Endothelial cell of umbilical vein (primary cell): ENCODE measurements around the gene ADSS1. TPM values are rescaled to one million over a fixed set of nuclear protein-coding genes. Genes with fewer than 3 reads are reported as not detected.

ENCODE experiments used
- BruUV-seq: library from RNA; stranded (reverse); fragments of 400-500 nt; replicated peaks from 2 replicates; lab custom pipeline; 2021; lab: Mats Ljungman, UMichigan
- CTCF ChIA-PET: fragments of 300-600, 350-600 bp; sonication (Branson Sonifier 250); formaldehyde crosslinking; loops from one replicate; lab custom pipeline; 2021; ENCODE audit warnings: antibody characterized with exemption, inconsistent platforms; lab: Charles Lee
- POLR2A ChIA-PET: fragments of 300-600, 350-600 bp; sonication (Branson Sonifier 250); formaldehyde crosslinking; loops from one replicate; lab custom pipeline; 2021; ENCODE audit warnings: antibody characterized with exemption, inconsistent platforms; lab: Charles Lee
- DNase-seq: peaks from one replicate; pipeline ENCODE4 v3.0.0-alpha.2; 2011; ENCODE audit warnings: low read depth, low spot score
- FAIRE-seq: peaks from 2 replicates; lab custom pipeline; 2011; peaks lifted over from hg19 to GRCh38; lab: Jason Lieb, UNC
- H2AFZ ChIP-seq: 2 replicates; pipeline ENCODE4 v1.6.0; 2012; ENCODE audit warnings: low read depth, low read length, control low read depth, inconsistent platforms
- H3K27ac ChIP-seq: 2 replicates; pipeline ENCODE4 v1.5.1; 2011; ENCODE audit warnings: low read depth, mild to moderate bottlenecking, control low read depth, low read length, moderate library complexity; ENCODE audit not compliant: insufficient read depth
- H3K27me3 ChIP-seq, 2 experiments: 2 replicates each; pipeline versions ENCODE4 v1.6.0 to v1.6.1; 2011; ENCODE audit warnings: low read length in 2 of 2, mixed read lengths in 1 of 2; ENCODE audit not compliant: control insufficient read depth in 2 of 2, insufficient read depth in 2 of 2
- H3K36me3 ChIP-seq, 2 experiments: 2 replicates in 1 of 2; 3 replicates in 1 of 2; pipeline ENCODE4 v1.5.1; 2011; ENCODE audit warnings: low read length in 2 of 2, mild to moderate bottlenecking in 1 of 2, moderate library complexity in 1 of 2; ENCODE audit not compliant: control insufficient read depth in 2 of 2, insufficient read depth in 2 of 2; ENCODE audit errors: extremely low read depth in 1 of 2
- H3K4me1 ChIP-seq: 3 replicates; pipeline ENCODE4 v1.5.1; 2011; ENCODE audit warnings: mild to moderate bottlenecking, low read length; ENCODE audit not compliant: control insufficient read depth, insufficient read depth; ENCODE audit errors: extremely low read depth
- H3K4me2 ChIP-seq: 2 replicates; pipeline ENCODE4 v1.6.1; 2011; ENCODE audit warnings: low read length, control low read depth, mixed read lengths; ENCODE audit not compliant: insufficient read depth
- H3K4me3 ChIP-seq, 3 experiments: fragments of 200-600 bp in 1 of 3; sonication (generic), shearing (Covaris generic) in 1 of 3; replicated peaks in 1 of 3; 2 replicates each; pipeline ENCODE4 v1.5.1; 2011 to 2016; ENCODE audit warnings: control low read depth in 3 of 3, low read length in 3 of 3, mild to moderate bottlenecking in 2 of 3, inconsistent platforms in 1 of 3, low read depth in 1 of 3, moderate library complexity in 1 of 3; ENCODE audit not compliant: insufficient read depth in 1 of 3
- H3K79me2 ChIP-seq: 2 replicates; pipeline ENCODE4 v1.6.0; 2012; ENCODE audit warnings: low read length, inconsistent platforms; ENCODE audit not compliant: control insufficient read depth, insufficient read depth
- H3K9ac ChIP-seq: replicated peaks from 2 replicates; pipeline ENCODE3; 2011; ENCODE audit warnings: low read length, control low read depth; ENCODE audit not compliant: insufficient read depth; ENCODE audit errors: extremely low read depth
- H3K9me1 ChIP-seq: replicated peaks from 3 replicates; pipeline ENCODE4 v1.6.0; 2011; ENCODE audit warnings: mild to moderate bottlenecking, low read length; ENCODE audit not compliant: control insufficient read depth, insufficient read depth; ENCODE audit errors: extremely low read depth
- H3K9me3 ChIP-seq: replicated peaks from 2 replicates; pipeline ENCODE4 v1.5.1; 2012; ENCODE audit warnings: low read length, inconsistent platforms; ENCODE audit not compliant: control insufficient read depth, insufficient read depth
- H4K20me1 ChIP-seq: replicated peaks from 2 replicates; pipeline ENCODE3; 2011; ENCODE audit warnings: mild to moderate bottlenecking, low read length; ENCODE audit not compliant: control insufficient read depth, insufficient read depth; ENCODE audit errors: extremely low read depth
- EZH2 ChIP-seq: IDR thresholded peaks from 2 replicates; pipeline ENCODE4 v1.6.1; 2012; ENCODE audit warnings: borderline replicate concordance, low read depth, mild to moderate bottlenecking, moderate library complexity, low read length, inconsistent platforms; ENCODE audit not compliant: severe bottlenecking
- FOS ChIP-seq: IDR thresholded peaks from 2 replicates; pipeline ENCODE4 v1.6.1; 2011; ENCODE audit warnings: mild to moderate bottlenecking, low read length, moderate library complexity, borderline replicate concordance; ENCODE audit not compliant: insufficient read depth
- GATA2 ChIP-seq: IDR thresholded peaks from 2 replicates; pipeline ENCODE4 v1.7.0; 2011; ENCODE audit warnings: low read depth, mild to moderate bottlenecking, moderate library complexity, mixed read lengths, low read length; ENCODE audit not compliant: insufficient read length, insufficient read depth
- JUN ChIP-seq: IDR thresholded peaks from 2 replicates; pipeline ENCODE4 v1.6.1; 2011; ENCODE audit warnings: borderline replicate concordance, low read depth; ENCODE audit not compliant: insufficient read length, insufficient read depth
- MAX ChIP-seq: IDR thresholded peaks from 2 replicates; pipeline ENCODE4 v1.6.1; 2011; ENCODE audit not compliant: insufficient read depth, insufficient read length
- MYC ChIP-seq: IDR thresholded peaks from one replicate; pipeline ENCODE4 v1.6.1; 2011; ENCODE audit warnings: mild to moderate bottlenecking, low read depth, low read length
- POLR2A ChIP-seq: IDR thresholded peaks from 2 replicates; pipeline ENCODE4 v1.6.1; 2012; ENCODE audit warnings: low read depth, mild to moderate bottlenecking, control low read depth, low read length
- POLR2AphosphoS5 ChIP-seq: IDR thresholded peaks from 2 replicates; pipeline ENCODE4 v1.6.1; 2012; ENCODE audit warnings: low read depth, mild to moderate bottlenecking, control low read depth, low read length, moderate library complexity; ENCODE audit not compliant: insufficient read depth
- dilution Hi-C: fragments of 300-500 bp; cut with MboI; formaldehyde crosslinking; loops from one replicate; pipeline ENCODE4 v1.15.0; 2019; ENCODE audit warnings: low sequenced_read_pairs; ENCODE audit not compliant: extremely low pct_ligation_motif_present
- intact Hi-C: fragments of 100-400 bp; cut with micrococcal nuclease; formaldehyde crosslinking; loops from one replicate; pipeline ENCODE4 v1.10.0; 2022
- polyA plus RNA-seq, 4 experiments: library from polyadenylated mRNA; depleted of rRNA in 3 of 4; stranded (reverse) in 3 of 4; unstranded in 1 of 4; fragments of >200 nt; gene quantifications; 2 replicates each; pipeline versions ENCODE4 v1.2.1 to v1.2.3, GENCODE V29; 2011 to 2012; ENCODE audit warnings: missing spikeins in 1 of 4
- total RNA-seq: library from RNA; stranded (reverse); gene quantifications from 2 replicates; pipeline ENCODE4 v1.2.3, GENCODE V29; 2021
- TF ChIP-seq, protein P1 (sequence below), 2 donors: IDR thresholded peaks; 1 replicate in 1 of 2; 2 replicates in 1 of 2; pipeline ENCODE4 v1.5.1; 2011; ENCODE audit warnings: low read length in 2 of 2, mild to moderate bottlenecking in 2 of 2, moderate library complexity in 2 of 2, control low read depth in 1 of 2, inconsistent platforms in 1 of 2, low read depth in 1 of 2; ENCODE audit not compliant: insufficient read depth in 1 of 2; ENCODE audit errors: extremely low read depth in 1 of 2

ADSS1 gene
- total and polyA plus RNA-seq, 2 donors (not counting 3 experiments of a cell fraction or from before 2014, with no cell fraction given), result 1.9 TPM

DNA sequence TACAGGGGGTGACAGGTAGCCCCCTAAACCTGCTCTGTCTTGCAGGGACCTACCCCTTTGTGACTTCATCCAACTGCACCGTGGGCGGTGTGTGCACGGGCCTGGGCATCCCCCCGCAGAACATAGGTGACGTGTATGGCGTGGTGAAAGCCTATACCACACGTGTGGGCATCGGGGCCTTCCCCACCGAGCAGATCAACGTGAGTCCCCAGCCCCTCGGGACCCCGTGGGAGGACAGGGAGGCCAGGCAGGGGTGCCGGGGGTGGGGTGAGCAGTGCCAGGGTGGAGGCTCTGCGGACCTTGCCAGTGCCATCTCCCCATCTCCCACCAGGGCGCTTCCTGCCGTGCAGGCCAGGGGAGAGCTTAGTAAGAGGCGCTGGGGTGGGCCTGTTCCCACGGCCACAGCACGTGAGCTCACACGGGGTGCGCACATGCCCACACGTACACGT, 17.8 kb downstream of the ADSS1 start:
- Histone ChIP-seq H3K9me3 (no peaks in the 10 kb centered on the region), H3K4me3 (no peak overlapping the region), H3K79me2 (no peaks in the 10 kb centered on the region), H3K4me1 (peaks cover 2% of the 10 kb centered on the region), H3K27ac (no peak overlapping the region), H3K9me1 (no peaks in the 10 kb centered on the region), H3K36me3 (no peaks in the 10 kb centered on the region), H4K20me1 (no peaks in the 10 kb centered on the region), H3K4me2 (no peak overlapping the region), H3K27me3 (no peaks in the 10 kb centered on the region), H3K9ac (no peak overlapping the region), H2AFZ (no peak overlapping the region)
- POLR2A ChIA-PET, result no interaction called here
- no TSS peak for BruUV-seq
- dilution Hi-C loops, result no loop called here
- no peak for DNase-seq
- TF ChIP-seq POLR2A, result no peak
- TF ChIP-seq MAX, result no peak
- no peak for TF ChIP-seq JUN
- no peak for TF ChIP-seq GATA2
- TF ChIP-seq POLR2AphosphoS5, result no peak
- TF ChIP-seq FOS, result no peak
- no peak for TF ChIP-seq EZH2
- TF ChIP-seq MYC, result no peak
- TF ChIP-seq, protein P1, sequence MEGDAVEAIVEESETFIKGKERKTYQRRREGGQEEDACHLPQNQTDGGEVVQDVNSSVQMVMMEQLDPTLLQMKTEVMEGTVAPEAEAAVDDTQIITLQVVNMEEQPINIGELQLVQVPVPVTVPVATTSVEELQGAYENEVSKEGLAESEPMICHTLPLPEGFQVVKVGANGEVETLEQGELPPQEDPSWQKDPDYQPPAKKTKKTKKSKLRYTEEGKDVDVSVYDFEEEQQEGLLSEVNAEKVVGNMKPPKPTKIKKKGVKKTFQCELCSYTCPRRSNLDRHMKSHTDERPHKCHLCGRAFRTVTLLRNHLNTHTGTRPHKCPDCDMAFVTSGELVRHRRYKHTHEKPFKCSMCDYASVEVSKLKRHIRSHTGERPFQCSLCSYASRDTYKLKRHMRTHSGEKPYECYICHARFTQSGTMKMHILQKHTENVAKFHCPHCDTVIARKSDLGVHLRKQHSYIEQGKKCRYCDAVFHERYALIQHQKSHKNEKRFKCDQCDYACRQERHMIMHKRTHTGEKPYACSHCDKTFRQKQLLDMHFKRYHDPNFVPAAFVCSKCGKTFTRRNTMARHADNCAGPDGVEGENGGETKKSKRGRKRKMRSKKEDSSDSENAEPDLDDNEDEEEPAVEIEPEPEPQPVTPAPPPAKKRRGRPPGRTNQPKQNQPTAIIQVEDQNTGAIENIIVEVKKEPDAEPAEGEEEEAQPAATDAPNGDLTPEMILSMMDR (IDR thresholded peaks at IDR 0.05; ENCODE audit: extremely low read depth in 1 of 2, insufficient read depth in 1 of 2, low read depth in 1 of 2, low read length in 2 of 2), result no peak
- CTCF ChIA-PET, result no interaction called here
- FAIRE-seq, result no peak
- intact Hi-C loops, result no loop called here
